GM19240 (cell line): Measurements from ENCODE around the gene ABO.
"Not testable (repeated sequence)": the region's sequence is repeated elsewhere in the genome, so short reads cannot be mapped to it uniquely, and the experiment has no call there.

Source experiments
- DNase-seq: peaks from one replicate; pipeline ENCODE4 v3.0.0; 2011; ENCODE audit warnings: low spot score; ENCODE audit not compliant: insufficient read length

ABO gene

GRCh38 chr9:133264235-133264764 lies 10.7 kb downstream of the ABO start:
- no peak for DNase-seq

DNA sequence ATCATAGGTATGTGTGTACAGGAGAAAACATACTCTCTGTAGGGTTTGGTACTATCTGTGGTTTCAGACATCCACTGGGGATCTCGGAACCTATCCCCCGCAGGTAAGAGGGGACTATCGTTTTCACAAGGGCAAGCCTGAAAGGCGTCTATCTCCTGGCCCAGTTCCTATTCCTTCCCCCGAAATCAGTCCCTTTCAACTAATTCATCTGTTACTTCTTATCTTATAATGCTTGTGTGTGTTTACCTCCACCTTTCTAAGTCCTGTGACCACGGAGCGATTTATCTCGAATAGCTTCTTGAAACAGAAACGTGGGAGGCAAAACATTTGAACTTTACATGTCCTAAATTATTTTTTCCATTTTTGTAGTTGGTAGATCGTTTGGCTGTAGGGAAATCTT lies 11.4 kb downstream of the ABO start:
- no peak for DNase-seq

- DNase-seq = no peak
These were observed 12.8 kb downstream of the ABO start for GRCh38 chr9:133262226-133262625.

DNA sequence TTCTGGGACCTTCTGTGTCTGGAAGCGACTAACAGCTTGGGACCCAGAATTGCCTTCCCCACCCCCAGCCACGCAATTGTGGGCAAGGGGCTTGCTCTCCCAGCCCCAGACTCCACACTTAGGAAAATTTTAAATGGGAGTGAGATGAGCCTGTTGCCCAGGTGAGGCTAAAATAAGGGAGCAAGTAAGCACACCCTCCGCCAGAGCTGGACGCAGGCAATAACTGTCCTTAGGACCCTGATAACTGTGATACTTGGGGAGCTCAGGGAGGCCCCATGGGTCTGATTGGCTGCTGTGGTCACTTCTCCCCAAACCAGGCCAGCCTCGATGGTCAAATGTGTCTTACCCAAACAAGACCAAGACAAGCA lies 13.3 kb downstream of the ABO start:
- DNase-seq = no peak

DNA sequence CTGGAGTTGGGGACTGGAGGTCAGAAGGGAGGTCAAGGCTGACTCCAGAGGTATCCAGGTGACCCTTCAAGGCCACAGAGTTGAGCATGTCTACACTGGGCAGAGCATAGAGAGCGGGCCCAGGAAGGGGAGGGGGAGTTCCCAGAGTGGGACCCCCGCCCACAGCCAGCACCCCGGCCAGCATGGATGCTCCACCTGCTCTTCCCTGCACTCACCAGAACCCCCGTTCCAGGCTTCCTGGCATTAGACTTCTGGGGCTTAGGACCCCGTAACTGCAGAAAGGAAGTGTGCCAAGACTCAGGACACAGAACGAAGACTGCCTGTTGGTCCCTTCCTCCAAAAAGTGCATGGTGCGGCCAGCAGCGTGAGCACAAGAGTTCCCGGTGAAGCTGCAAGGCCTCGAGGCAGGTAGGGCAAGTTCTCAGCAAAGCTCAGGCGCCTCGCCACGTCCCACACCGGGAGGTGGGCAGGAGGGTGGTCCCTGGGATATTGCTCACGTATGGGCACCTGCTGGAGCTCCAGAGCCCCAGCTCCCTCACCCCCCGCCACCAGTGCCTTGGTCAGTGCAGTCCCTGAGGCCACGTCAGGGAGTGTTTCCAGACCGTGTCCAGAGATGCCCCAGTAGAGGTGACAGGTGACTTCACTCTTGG lies 13.8 kb downstream of the ABO start:
- DNase-seq = no peak

DNA sequence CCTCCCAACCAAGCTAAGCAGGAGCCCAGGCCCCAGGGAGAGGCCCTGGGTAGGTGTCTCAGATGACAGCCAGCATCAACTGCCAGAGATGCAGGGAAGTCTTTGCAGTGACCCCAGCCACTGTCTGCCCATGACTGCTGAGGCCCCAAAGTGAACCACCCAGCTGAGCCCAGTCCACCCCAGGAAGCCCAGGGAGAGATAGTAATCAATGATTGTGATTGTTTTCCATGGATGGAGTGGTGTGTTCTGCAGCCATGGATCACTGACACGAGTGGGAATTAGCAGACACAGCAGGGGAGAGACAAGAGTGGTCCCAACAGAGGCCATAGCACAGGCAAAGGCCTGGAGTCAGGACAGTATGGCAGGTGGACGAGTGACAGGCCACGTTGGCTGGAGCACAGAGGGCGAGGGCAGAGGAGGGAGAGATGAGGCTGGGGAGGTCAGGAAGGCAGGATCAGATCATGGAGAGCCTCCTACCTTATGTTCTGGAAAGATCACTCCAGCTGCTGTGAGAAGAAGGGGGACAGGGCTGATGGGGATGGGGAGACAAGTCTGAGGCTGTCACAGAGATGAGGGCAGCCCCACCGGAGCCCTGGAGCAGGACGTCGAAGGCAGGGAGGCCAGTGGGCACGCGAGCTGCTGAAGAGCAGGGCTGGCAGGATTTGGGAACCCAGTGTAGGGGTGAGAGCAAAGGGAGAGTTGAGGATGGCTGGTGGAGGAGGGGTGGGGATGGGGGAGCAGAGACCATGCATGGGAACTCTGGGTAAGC lies 14.5 kb downstream of the ABO start:
- DNase-seq = no peak

DNA sequence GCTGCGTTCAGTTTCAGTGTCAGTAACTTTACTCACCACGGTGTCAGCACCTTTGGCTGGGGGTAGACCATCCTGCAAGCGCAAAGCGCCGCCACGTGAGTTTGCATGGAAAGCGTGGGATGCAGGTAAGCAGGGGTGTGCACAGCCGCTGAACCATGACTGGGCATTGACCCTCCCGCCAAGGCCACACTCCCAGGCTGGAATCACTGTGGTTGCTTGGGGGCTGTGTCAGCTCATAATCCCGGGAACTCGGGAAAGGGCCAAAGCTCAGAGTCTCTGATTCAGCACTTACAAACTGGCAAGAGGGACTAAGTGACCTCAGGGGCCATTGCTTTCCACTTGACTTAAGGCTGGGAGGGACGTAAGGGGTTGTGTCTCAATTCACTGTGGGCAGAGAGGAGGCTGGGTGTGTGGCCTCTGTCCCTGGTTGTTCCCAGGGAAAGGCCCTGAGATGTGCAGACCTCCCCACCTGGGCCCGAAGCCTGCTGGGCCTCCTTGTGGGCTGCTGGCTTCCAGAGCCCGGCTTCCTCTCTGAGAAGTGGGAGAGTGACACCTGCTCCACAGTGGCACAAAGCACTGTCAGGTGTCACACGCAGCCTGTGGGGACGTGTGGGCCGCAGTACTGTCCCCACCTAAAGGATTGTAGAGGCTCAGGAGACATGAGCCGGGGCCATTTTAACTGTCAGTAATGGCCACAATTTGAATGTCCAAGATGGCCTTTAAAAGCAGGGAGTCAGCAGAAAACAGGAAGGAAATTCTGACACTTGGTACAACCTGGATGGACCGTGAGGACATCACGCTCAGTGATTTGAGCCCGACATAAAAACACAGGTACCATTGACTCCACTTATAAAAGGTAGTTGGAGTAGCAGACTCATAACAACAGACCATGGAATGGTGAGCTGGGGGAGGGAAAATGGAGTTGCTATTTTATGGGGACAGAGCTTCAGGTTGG lies 16.7 kb downstream of the ABO start:
- DNase-seq = no peak

- no peak for DNase-seq
These were observed 17.5 kb downstream of the ABO start for GRCh38 chr9:133257465-133257956.

- DNase-seq = no peak
These were observed 18.3 kb downstream of the ABO start for GRCh38 chr9:133256686-133257091.

DNA sequence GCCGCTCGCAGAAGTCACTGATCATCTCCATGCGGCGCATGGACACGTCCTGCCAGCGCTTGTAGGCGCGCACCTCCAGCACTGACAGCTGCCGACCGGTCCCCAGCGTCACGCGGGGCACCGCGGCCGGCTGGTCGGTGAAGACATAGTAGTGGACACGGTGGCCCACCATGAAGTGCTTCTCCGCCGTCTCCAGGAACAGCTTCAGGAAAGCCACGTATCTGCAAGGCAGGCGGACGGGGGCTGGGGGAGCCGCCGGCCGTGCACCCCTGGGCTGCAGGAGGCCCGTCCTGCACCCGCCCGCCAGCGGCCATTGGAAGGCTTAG lies 18.9 kb downstream of the ABO start:
- no peak for DNase-seq

DNA sequence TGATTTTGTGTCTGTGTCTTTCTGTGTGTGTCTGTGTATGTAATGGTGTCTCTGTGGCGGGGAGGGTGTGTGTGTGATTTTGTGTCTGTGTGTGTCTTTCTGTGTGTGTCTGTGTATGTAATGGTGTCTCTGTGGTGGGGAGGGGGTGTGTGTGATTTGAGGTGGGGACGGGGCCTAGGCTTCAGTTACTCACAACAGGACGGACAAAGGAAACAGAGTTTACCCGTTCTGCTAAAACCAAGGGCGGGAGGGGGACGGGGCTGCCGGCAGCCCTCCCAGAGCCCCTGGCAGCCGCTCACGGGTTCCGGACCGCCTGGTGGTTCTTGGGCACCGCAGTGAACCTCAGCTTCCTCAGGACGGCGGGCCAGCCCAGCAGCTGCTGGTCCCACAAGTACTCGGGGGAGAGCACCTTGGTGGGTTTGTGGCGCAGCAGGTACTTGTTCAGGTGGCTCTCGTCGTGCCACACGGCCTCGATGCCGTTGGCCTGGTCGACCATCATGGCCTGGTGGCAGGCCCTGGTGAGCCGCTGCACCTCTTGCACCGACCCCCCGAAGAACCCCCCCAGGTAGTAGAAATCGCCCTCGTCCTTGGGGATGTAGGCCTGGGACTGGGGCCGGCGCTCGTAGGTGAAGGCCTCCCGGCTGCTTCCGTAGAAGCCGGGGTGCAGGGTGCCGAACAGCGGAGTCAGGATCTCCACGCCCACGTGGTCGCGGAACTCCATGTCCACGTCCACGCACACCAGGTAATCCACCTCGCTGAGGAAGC lies 19.4 kb downstream of the ABO start:
- DNase-seq = no peak

- no peak for DNase-seq
These were observed 20.5 kb downstream of the ABO start for GRCh38 chr9:133254471-133254870.

DNA sequence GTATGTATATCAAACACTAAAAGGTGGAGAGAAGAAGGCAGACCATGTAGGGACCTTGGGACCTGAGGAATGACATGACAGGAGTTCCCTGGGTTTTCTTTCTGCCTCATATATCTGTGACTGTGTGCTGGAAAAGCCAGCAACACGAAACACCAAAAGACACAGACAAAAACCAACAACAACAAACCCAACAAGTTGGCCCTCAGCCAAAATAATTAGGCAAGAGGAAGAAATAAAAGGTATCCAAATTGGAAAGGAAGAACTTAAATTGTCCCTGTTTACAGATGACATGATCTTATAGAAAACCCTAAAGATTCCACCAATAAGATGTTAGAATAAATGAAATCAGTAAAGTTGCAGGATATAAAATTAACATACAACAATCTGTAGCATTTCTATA lies 21.7 kb downstream of the ABO start:
- DNase-seq = no peak

GRCh38 chr9:133252301-133253020 lies 22.5 kb downstream of the ABO start:
- no peak for DNase-seq

GRCh38 chr9:133251773-133252172 lies 23.2 kb downstream of the ABO start:
- DNase-seq = no peak

GRCh38 chr9:133251221-133251620 lies 23.8 kb downstream of the ABO start:
- DNase-seq = not testable (repeated sequence)

DNA sequence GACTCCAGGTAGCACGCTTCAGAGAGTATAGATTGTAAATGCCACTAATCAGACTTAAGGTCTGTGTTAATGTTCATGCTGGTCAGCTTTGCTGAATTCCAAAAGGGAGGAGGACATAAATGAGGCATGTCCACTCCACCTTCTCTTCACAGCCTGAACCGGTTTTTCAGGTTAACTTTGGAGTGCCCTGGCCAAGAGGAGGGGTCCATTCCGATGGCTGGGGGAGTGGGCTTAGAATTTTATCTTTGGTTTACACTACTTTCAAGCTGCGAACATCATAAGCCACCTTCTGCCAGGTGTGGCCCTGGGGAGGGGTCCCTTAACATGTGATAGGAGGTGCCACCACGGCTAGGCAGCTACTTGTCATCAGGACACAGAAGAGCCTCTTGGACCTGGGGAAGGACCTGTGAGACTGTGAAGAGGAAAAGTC lies 24.2 kb downstream of the ABO start:
- no peak for DNase-seq

GRCh38 chr9:133249337-133249736 lies 25.7 kb downstream of the ABO start:
- DNase-seq = no peak

- DNase-seq = no peak
These were observed 26.2 kb downstream of the ABO start for GRCh38 chr9:133248726-133249295.

DNA sequence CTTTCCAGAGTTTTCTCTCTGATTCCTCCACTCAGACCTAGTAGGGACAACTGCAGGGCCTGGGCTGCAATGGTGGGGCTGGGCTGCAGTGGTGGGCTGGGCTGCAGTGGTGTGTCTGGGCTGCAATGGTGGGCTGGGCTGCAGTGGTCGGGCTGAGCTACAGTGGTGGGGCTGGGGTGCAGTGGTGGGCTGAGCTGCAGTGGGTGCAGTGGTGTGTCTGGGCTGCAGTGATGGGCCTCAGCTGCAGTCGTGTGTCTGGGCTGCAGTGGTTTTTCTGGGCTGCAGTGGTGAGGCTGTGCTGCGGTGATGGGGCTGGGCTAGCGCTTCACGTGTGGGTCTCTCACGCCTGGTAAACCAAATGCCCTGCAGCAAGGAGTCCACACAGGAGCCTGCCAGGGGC lies 27.4 kb downstream of the ABO start:
- no peak for DNase-seq
